Caco-2 (cell line): ENCODE results near the gene EHMT1. TPM values are rescaled to one million over a fixed set of nuclear protein-coding genes. Genes with fewer than 3 reads are reported as not detected.
A peak's percentile ranks its signal among the peaks of the same experiment; 100 is the strongest.

Experiments used
- BruUV-seq: library from RNA; stranded (reverse); fragments of 400-500 nt; replicated peaks from 2 replicates; lab custom pipeline; 2021; lab: Mats Ljungman, UMichigan
- CTCF ChIA-PET: fragments of 300-600 bp; sonication (Branson Sonifier 250); formaldehyde crosslinking; loops from one replicate; lab custom pipeline; 2022; ENCODE audit warnings: antibody characterized with exemption; lab: Charles Lee
- POLR2A ChIA-PET: fragments of 300-600 bp; sonication (Branson Sonifier 250); formaldehyde crosslinking; loops from one replicate; lab custom pipeline; 2022; ENCODE audit warnings: antibody characterized with exemption; lab: Charles Lee
- DNase-seq, 2 experiments: peaks; one replicate each; pipeline versions ENCODE4 v3.0.0 to v3.0.0-alpha.2; 2020 to 2022
- H3K27me3 ChIP-seq: replicated peaks from 2 replicates; pipeline ENCODE4 v1.6.0; 2011; ENCODE audit warnings: low read length; ENCODE audit not compliant: control insufficient read depth, insufficient read depth
- H3K36me3 ChIP-seq: 2 replicates; pipeline ENCODE4 v1.5.1; 2011; ENCODE audit warnings: low read length; ENCODE audit not compliant: control insufficient read depth, insufficient read depth
- H3K4me1 ChIP-seq: fragments of 250-450 bp; sonication (Bioruptor Pico); 2 replicates; pipeline ENCODE4 v1.5.1; 2020; ENCODE audit warnings: mild to moderate bottlenecking
- H3K4me3 ChIP-seq: 2 replicates; pipeline ENCODE4 v1.5.1; 2011; ENCODE audit warnings: low read depth, mild to moderate bottlenecking, control low read depth, low read length
- H3K9me3 ChIP-seq: fragments of 250-450 bp; sonication (Bioruptor Pico); 2 replicates; pipeline ENCODE4 v1.5.1; 2020; ENCODE audit warnings: mild to moderate bottlenecking, moderate library complexity
- H3K27ac Mint-ChIP-seq: one replicate; pipeline ENCODE4 v1.8.0; 2022; ENCODE audit warnings: mixed read lengths; ENCODE audit not compliant: unreplicated experiment
- H3K27me3 Mint-ChIP-seq: one replicate; pipeline ENCODE4 v1.8.0; 2022; ENCODE audit warnings: mixed read lengths; ENCODE audit not compliant: insufficient read depth, unreplicated experiment
- H3K36me3 Mint-ChIP-seq: one replicate; pipeline ENCODE4 v1.8.0; 2022; ENCODE audit warnings: mild to moderate bottlenecking, mixed read lengths; ENCODE audit not compliant: insufficient read depth, unreplicated experiment
- H3K4me1 Mint-ChIP-seq: one replicate; pipeline ENCODE4 v1.8.0; 2022; ENCODE audit warnings: low read depth, mixed read lengths; ENCODE audit not compliant: unreplicated experiment
- H3K4me3 Mint-ChIP-seq: one replicate; pipeline ENCODE4 v1.8.0; 2022; ENCODE audit warnings: mild to moderate bottlenecking, moderate library complexity, mixed read lengths; ENCODE audit not compliant: unreplicated experiment
- H3K9me3 Mint-ChIP-seq: one replicate; pipeline ENCODE4 v1.8.0; 2022; ENCODE audit warnings: mixed read lengths; ENCODE audit not compliant: unreplicated experiment
- CTCF ChIP-seq, 2 experiments: fragments of 200-600 bp in 1 of 2; IDR thresholded peaks; 1 replicate in 1 of 2; 2 replicates in 1 of 2; pipeline versions ENCODE4 v1.5.1 to v1.8.0; 2011 to 2022; ENCODE audit warnings: antibody characterized with exemption in 1 of 2, control low read depth in 1 of 2, inconsistent platforms in 1 of 2, low read depth in 1 of 2, low read length in 1 of 2, mild to moderate bottlenecking in 1 of 2, moderate library complexity in 1 of 2; ENCODE audit not compliant: insufficient read depth in 1 of 2, severe bottlenecking in 1 of 2, unreplicated experiment in 1 of 2
- intact Hi-C: fragments of 100-400 bp; cut with micrococcal nuclease; formaldehyde crosslinking; loops from one replicate; pipeline ENCODE4 v1.10.0; 2022; ENCODE audit not compliant: unreplicated experiment
- total RNA-seq: library from RNA; stranded (reverse); gene quantifications from 2 replicates; pipeline ENCODE4 v1.2.3, GENCODE V29; 2022

EHMT1 gene
- total RNA-seq, 1 experiment from 2014 or later = 92.9 TPM

GRCh38 chr9:137607141-137607857, 11.5 kb upstream of the EHMT1 start:
- H3K4me3 ChIP-seq = peak overlapping the region; percentile 85
- Mint-ChIP-seq H3K9me3 (no peaks in the 10 kb centered on the region), H3K27me3 (no peaks in the 10 kb centered on the region), H3K4me3 (peak overlapping the region; percentile 76), H3K4me1 (peaks cover 24% of the 10 kb centered on the region), H3K27ac (peak overlapping the region; percentile 84), H3K36me3 (peaks cover 19% of the 10 kb centered on the region)
- peaks cover 32% of the 10 kb centered on the region for H3K4me1 ChIP-seq
- no peaks in the 10 kb centered on the region for H3K9me3 ChIP-seq
- ChIA-PET POLR2A (no interaction called here), CTCF (no interaction called here)
- TF ChIP-seq CTCF (IDR thresholded peaks at IDR 0.05; ENCODE audit: insufficient read depth in 1 of 2, low read depth in 1 of 2, low read length in 1 of 2, severe bottlenecking in 1 of 2, unreplicated experiment in 1 of 2) = no peak
- DNase-seq = no peak
- no peaks in the 10 kb centered on the region for H3K27me3 ChIP-seq
- intact Hi-C loops = loop anchor here (5.0 kb wide), 1 partner anchor 55 kb away; the partner anchor contains the start of genes MRPL41 and PNPLA7
- TSS peak; percentile 13 for BruUV-seq
- H3K36me3 ChIP-seq = no peaks in the 10 kb centered on the region

- no peak for TF ChIP-seq CTCF (IDR thresholded peaks at IDR 0.05; ENCODE audit: insufficient read depth in 1 of 2, low read depth in 1 of 2, low read length in 1 of 2, severe bottlenecking in 1 of 2, unreplicated experiment in 1 of 2)
- Mint-ChIP-seq H3K27ac (peak overlapping the region; percentile 98), H3K27me3 (no peaks in the 10 kb centered on the region), H3K4me1 (peaks cover 22% of the 10 kb centered on the region), H3K36me3 (peaks cover 47% of the 10 kb centered on the region), H3K9me3 (no peaks in the 10 kb centered on the region), H3K4me3 (peak overlapping the region; percentile 59)
- CTCF ChIA-PET = no interaction called here
- DNase-seq = no peak
- intact Hi-C loops = no loop called here
- no peaks in the 10 kb centered on the region; the same call in none of the 2 replicates for H3K36me3 ChIP-seq
- no peaks in the 10 kb centered on the region for H3K27me3 ChIP-seq
- no peaks in the 10 kb centered on the region for H3K9me3 ChIP-seq
- no peak overlapping the region for H3K4me3 ChIP-seq
- POLR2A ChIA-PET = no interaction called here
- peaks cover 40% of the 10 kb centered on the region for H3K4me1 ChIP-seq
- no TSS peak for BruUV-seq
Observed at GRCh38 chr9:137610944-137611343, 7.9 kb upstream of the EHMT1 start.

GRCh38 chr9:137611623-137612609, 6.9 kb upstream of the EHMT1 start:
- Mint-ChIP-seq H3K36me3 (peaks cover 51% of the 10 kb centered on the region), H3K4me1 (peaks cover 18% of the 10 kb centered on the region), H3K27me3 (no peaks in the 10 kb centered on the region), H3K4me3 (peak overlapping the region; percentile 59), H3K9me3 (no peaks in the 10 kb centered on the region), H3K27ac (peak overlapping the region; percentile 98)
- no peaks in the 10 kb centered on the region for H3K27me3 ChIP-seq
- no peak for TF ChIP-seq CTCF (IDR thresholded peaks at IDR 0.05; ENCODE audit: insufficient read depth in 1 of 2, low read depth in 1 of 2, low read length in 1 of 2, severe bottlenecking in 1 of 2, unreplicated experiment in 1 of 2)
- H3K9me3 ChIP-seq = no peaks in the 10 kb centered on the region
- intact Hi-C loops = loop anchor here (2.0 kb wide), 1 partner anchor 21 kb away; the partner anchor contains the start of gene ZMYND19
- H3K4me3 ChIP-seq = 0 out of 2 replicates have a peak overlapping the region, but pooled peaks have one; percentile 1
- ChIA-PET POLR2A (interaction anchor here (0.5 to 1.0 kb wide), 3 partner anchors 17 to 38 kb away, joined by 3 read pairs; no protein-coding TSS in a partner anchor), CTCF (no interaction called here)
- no peaks in the 10 kb centered on the region; the same call in none of the 2 replicates for H3K36me3 ChIP-seq
- H3K4me1 ChIP-seq = peaks cover 39% of the 10 kb centered on the region
- BruUV-seq = no TSS peak
- DNase-seq = peak; percentile 92 to 95
